Caco-2 (cell line): ENCODE measurements around the gene KCTD1. TPM values are rescaled to one million over a fixed set of nuclear protein-coding genes. Genes with fewer than 3 reads are reported as not detected.

Experiments
- BruUV-seq: library from RNA; stranded (reverse); fragments of 400-500 nt; replicated peaks from 2 replicates; lab custom pipeline; 2021; lab: Mats Ljungman, UMichigan
- CTCF ChIA-PET: fragments of 300-600 bp; sonication (Branson Sonifier 250); formaldehyde crosslinking; loops from one replicate; lab custom pipeline; 2022; ENCODE audit warnings: antibody characterized with exemption; lab: Charles Lee
- POLR2A ChIA-PET: fragments of 300-600 bp; sonication (Branson Sonifier 250); formaldehyde crosslinking; loops from one replicate; lab custom pipeline; 2022; ENCODE audit warnings: antibody characterized with exemption; lab: Charles Lee
- DNase-seq, 2 experiments: peaks; one replicate each; pipeline versions ENCODE4 v3.0.0 to v3.0.0-alpha.2; 2020 to 2022
- H3K27me3 ChIP-seq: replicated peaks from 2 replicates; pipeline ENCODE4 v1.6.0; 2011; ENCODE audit warnings: low read length; ENCODE audit not compliant: control insufficient read depth, insufficient read depth
- H3K36me3 ChIP-seq: 2 replicates; pipeline ENCODE4 v1.5.1; 2011; ENCODE audit warnings: low read length; ENCODE audit not compliant: control insufficient read depth, insufficient read depth
- H3K4me1 ChIP-seq: fragments of 250-450 bp; sonication (Bioruptor Pico); 2 replicates; pipeline ENCODE4 v1.5.1; 2020; ENCODE audit warnings: mild to moderate bottlenecking
- H3K4me3 ChIP-seq: 2 replicates; pipeline ENCODE4 v1.5.1; 2011; ENCODE audit warnings: low read depth, mild to moderate bottlenecking, control low read depth, low read length
- H3K9me3 ChIP-seq: fragments of 250-450 bp; sonication (Bioruptor Pico); 2 replicates; pipeline ENCODE4 v1.5.1; 2020; ENCODE audit warnings: mild to moderate bottlenecking, moderate library complexity
- H3K27ac Mint-ChIP-seq: one replicate; pipeline ENCODE4 v1.8.0; 2022; ENCODE audit warnings: mixed read lengths; ENCODE audit not compliant: unreplicated experiment
- H3K27me3 Mint-ChIP-seq: one replicate; pipeline ENCODE4 v1.8.0; 2022; ENCODE audit warnings: mixed read lengths; ENCODE audit not compliant: insufficient read depth, unreplicated experiment
- H3K36me3 Mint-ChIP-seq: one replicate; pipeline ENCODE4 v1.8.0; 2022; ENCODE audit warnings: mild to moderate bottlenecking, mixed read lengths; ENCODE audit not compliant: insufficient read depth, unreplicated experiment
- H3K4me1 Mint-ChIP-seq: one replicate; pipeline ENCODE4 v1.8.0; 2022; ENCODE audit warnings: low read depth, mixed read lengths; ENCODE audit not compliant: unreplicated experiment
- H3K4me3 Mint-ChIP-seq: one replicate; pipeline ENCODE4 v1.8.0; 2022; ENCODE audit warnings: mild to moderate bottlenecking, moderate library complexity, mixed read lengths; ENCODE audit not compliant: unreplicated experiment
- H3K9me3 Mint-ChIP-seq: one replicate; pipeline ENCODE4 v1.8.0; 2022; ENCODE audit warnings: mixed read lengths; ENCODE audit not compliant: unreplicated experiment
- CTCF ChIP-seq, 2 experiments: fragments of 200-600 bp in 1 of 2; IDR thresholded peaks; 1 replicate in 1 of 2; 2 replicates in 1 of 2; pipeline versions ENCODE4 v1.5.1 to v1.8.0; 2011 to 2022; ENCODE audit warnings: antibody characterized with exemption in 1 of 2, control low read depth in 1 of 2, inconsistent platforms in 1 of 2, low read depth in 1 of 2, low read length in 1 of 2, mild to moderate bottlenecking in 1 of 2, moderate library complexity in 1 of 2; ENCODE audit not compliant: insufficient read depth in 1 of 2, severe bottlenecking in 1 of 2, unreplicated experiment in 1 of 2
- intact Hi-C: fragments of 100-400 bp; cut with micrococcal nuclease; formaldehyde crosslinking; loops from one replicate; pipeline ENCODE4 v1.10.0; 2022; ENCODE audit not compliant: unreplicated experiment
- microRNA-seq: library from miRNA; unstranded; fragments of <30 nt; microRNA quantifications from one replicate; pipeline ENCODE4 v1.2.0, GENCODE V29; 2022
- total RNA-seq: library from RNA; stranded (reverse); gene quantifications from 2 replicates; pipeline ENCODE4 v1.2.3, GENCODE V29; 2022

KCTD1 gene
- total RNA-seq, 1 experiment from 2014 or later: 5.7 TPM

GRCh38 chr18:26406854-26407517, 141.4 kb downstream of the KCTD1 start:
- no peaks in the 10 kb centered on the region for H3K9me3 ChIP-seq
- no peak for DNase-seq
- ChIA-PET POLR2A (no interaction called here), CTCF (no interaction called here)
- no peaks in the 10 kb centered on the region for H3K27me3 ChIP-seq
- BruUV-seq: no TSS peak
- TF ChIP-seq CTCF (IDR thresholded peaks at IDR 0.05; ENCODE audit: insufficient read depth in 1 of 2, low read depth in 1 of 2, low read length in 1 of 2, severe bottlenecking in 1 of 2, unreplicated experiment in 1 of 2): no peak
- H3K4me3 Mint-ChIP-seq: no peak overlapping the region
- H3K27me3 Mint-ChIP-seq: no peaks in the 10 kb centered on the region
- no peaks in the 10 kb centered on the region for H3K36me3 ChIP-seq
- H3K36me3 Mint-ChIP-seq: no peaks in the 10 kb centered on the region
- intact Hi-C loops: no loop called here
- H3K4me3 ChIP-seq: no peak overlapping the region
- H3K27ac Mint-ChIP-seq: no peak overlapping the region
- H3K9me3 Mint-ChIP-seq: no peaks in the 10 kb centered on the region
- H3K4me1 Mint-ChIP-seq: no peaks in the 10 kb centered on the region
- no peaks in the 10 kb centered on the region for H3K4me1 ChIP-seq

- no peaks in the 10 kb centered on the region for H3K9me3 ChIP-seq
- Mint-ChIP-seq H3K4me3 (no peak overlapping the region), H3K27me3 (no peaks in the 10 kb centered on the region), H3K27ac (no peak overlapping the region), H3K9me3 (no peaks in the 10 kb centered on the region), H3K4me1 (no peaks in the 10 kb centered on the region), H3K36me3 (no peaks in the 10 kb centered on the region)
- no peak overlapping the region for H3K4me3 ChIP-seq
- BruUV-seq: no TSS peak
- no peaks in the 10 kb centered on the region for H3K36me3 ChIP-seq
- TF ChIP-seq CTCF (IDR thresholded peaks at IDR 0.05; ENCODE audit: insufficient read depth in 1 of 2, low read depth in 1 of 2, low read length in 1 of 2, severe bottlenecking in 1 of 2, unreplicated experiment in 1 of 2): no peak
- ChIA-PET CTCF (no interaction called here), POLR2A (no interaction called here)
- no peaks in the 10 kb centered on the region for H3K27me3 ChIP-seq
- DNase-seq: no peak
- intact Hi-C loops: no loop called here
- no peaks in the 10 kb centered on the region for H3K4me1 ChIP-seq
These were observed 142.0 kb downstream of the KCTD1 start for GRCh38 chr18:26406324-26406723.

- no peaks in the 10 kb centered on the region for H3K9me3 Mint-ChIP-seq
- no TSS peak for BruUV-seq
- no peak overlapping the region for H3K27ac Mint-ChIP-seq
- H3K27me3 Mint-ChIP-seq: no peaks in the 10 kb centered on the region
- CTCF ChIA-PET: interaction anchor here (1.0 kb wide), 1 partner anchor 242 kb away, joined by 4 read pairs; no protein-coding TSS in a partner anchor
- H3K36me3 ChIP-seq: no peaks in the 10 kb centered on the region
- no peak for TF ChIP-seq CTCF (IDR thresholded peaks at IDR 0.05; ENCODE audit: insufficient read depth in 1 of 2, low read depth in 1 of 2, low read length in 1 of 2, severe bottlenecking in 1 of 2, unreplicated experiment in 1 of 2)
- no peak overlapping the region for H3K4me3 Mint-ChIP-seq
- H3K4me1 ChIP-seq: no peaks in the 10 kb centered on the region
- POLR2A ChIA-PET: no interaction called here
- no peak overlapping the region for H3K4me3 ChIP-seq
- H3K27me3 ChIP-seq: no peaks in the 10 kb centered on the region
- H3K9me3 ChIP-seq: no peaks in the 10 kb centered on the region
- H3K36me3 Mint-ChIP-seq: no peaks in the 10 kb centered on the region
- no peaks in the 10 kb centered on the region for H3K4me1 Mint-ChIP-seq
- intact Hi-C loops: loop anchor here (1.0 kb wide), 1 partner anchor 244 kb away; no protein-coding TSS in a partner anchor
- DNase-seq: peak; percentile 34 to 35
These were observed 143.1 kb downstream of the KCTD1 start for GRCh38 chr18:26405190-26405801.

Small RNA genes within 50 kb of the gene (microRNA-seq; reads per million reads assigned to microRNA genes)
- not detected for gene MIR8057
